Measurements from ENCODE around the gene RCL1. TPM values are rescaled to one million over a fixed set of nuclear protein-coding genes. Genes with fewer than 3 reads are reported as not detected.
"Not testable (repeated sequence)": the region's sequence is repeated elsewhere in the genome, so short reads cannot be mapped to it uniquely, and the experiment has no call there.

Gene RCL1
- total and polyA plus RNA-seq, 2 donors (not counting 1 experiment from before 2014, with no cell fraction given): 10.5 to 21.7 TPM

DNA sequence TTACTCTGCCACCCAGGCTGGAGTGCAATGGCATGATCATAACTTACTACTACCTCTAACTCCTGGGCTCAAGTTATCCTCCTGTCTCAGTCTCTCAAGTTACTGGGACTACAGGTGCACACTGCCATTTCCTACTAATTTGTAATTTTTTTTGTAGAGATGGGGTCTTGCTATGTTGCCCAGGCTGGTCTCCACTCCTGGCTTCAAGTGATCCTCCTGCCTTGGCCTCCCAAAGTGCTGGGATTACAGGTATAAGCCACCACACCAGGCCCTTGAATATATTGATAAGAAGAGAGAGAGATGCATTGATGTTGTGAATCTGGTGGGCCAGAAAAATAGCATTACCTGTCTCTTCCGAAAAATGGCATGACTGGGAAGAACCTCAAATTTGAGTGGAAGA is 21.0 kb upstream of the RCL1 start:
- no peak overlapping the region for H3K4me3 Mint-ChIP-seq
- H3K27ac Mint-ChIP-seq: no peak overlapping the region
- intact Hi-C loops (cut with micrococcal nuclease): no loop called here
- H3K9me3 ChIP-seq (ENCODE audit: control extremely low read depth in 1 of 3, control insufficient read depth in 2 of 3, insufficient read depth in 1 of 3, low read length in 2 of 3): peaks cover 0 to 4% (median 0%) of the 10 kb centered on the region in 3 donors
- no peak overlapping the region for H3K4me2 ChIP-seq (replicated peaks; ENCODE audit: low read depth, low read length, poor library complexity, severe bottlenecking)
- POLR2A ChIA-PET: no interaction called here
- TF ChIP-seq, protein P1, sequence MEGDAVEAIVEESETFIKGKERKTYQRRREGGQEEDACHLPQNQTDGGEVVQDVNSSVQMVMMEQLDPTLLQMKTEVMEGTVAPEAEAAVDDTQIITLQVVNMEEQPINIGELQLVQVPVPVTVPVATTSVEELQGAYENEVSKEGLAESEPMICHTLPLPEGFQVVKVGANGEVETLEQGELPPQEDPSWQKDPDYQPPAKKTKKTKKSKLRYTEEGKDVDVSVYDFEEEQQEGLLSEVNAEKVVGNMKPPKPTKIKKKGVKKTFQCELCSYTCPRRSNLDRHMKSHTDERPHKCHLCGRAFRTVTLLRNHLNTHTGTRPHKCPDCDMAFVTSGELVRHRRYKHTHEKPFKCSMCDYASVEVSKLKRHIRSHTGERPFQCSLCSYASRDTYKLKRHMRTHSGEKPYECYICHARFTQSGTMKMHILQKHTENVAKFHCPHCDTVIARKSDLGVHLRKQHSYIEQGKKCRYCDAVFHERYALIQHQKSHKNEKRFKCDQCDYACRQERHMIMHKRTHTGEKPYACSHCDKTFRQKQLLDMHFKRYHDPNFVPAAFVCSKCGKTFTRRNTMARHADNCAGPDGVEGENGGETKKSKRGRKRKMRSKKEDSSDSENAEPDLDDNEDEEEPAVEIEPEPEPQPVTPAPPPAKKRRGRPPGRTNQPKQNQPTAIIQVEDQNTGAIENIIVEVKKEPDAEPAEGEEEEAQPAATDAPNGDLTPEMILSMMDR (IDR thresholded peaks at IDR 0.05): no peak
- no peak for TF ChIP-seq EZH2 (IDR thresholded peaks at IDR 0.05; ENCODE audit: borderline replicate concordance, insufficient read depth, low read depth, low read length, poor library complexity, severe bottlenecking)
- H2AFZ ChIP-seq (ENCODE audit: insufficient read depth, low read depth, low read length, poor library complexity, severe bottlenecking): no peak overlapping the region
- H3K36me3 ChIP-seq (replicated peaks in 1 of 2; ENCODE audit: control extremely low read depth in 1 of 2, control insufficient read depth in 1 of 2, extremely low read depth in 1 of 2, insufficient read depth in 2 of 2, low read length in 1 of 2): no peaks in the 10 kb centered on the region
- H3K4me1 ChIP-seq (ENCODE audit: control insufficient read depth in 2 of 2, insufficient read depth in 2 of 2, low read length in 2 of 2): no peaks in the 10 kb centered on the region
- H3K9ac ChIP-seq (ENCODE audit: low read length): no peak overlapping the region
- H3K4me1 Mint-ChIP-seq: no peaks in the 10 kb centered on the region
- H3K79me2 ChIP-seq (ENCODE audit: control insufficient read depth, insufficient read depth, low read length): no peaks in the 10 kb centered on the region
- H3K9me3 Mint-ChIP-seq (ENCODE audit: insufficient read depth): no peaks in the 10 kb centered on the region
- H3K4me3 ChIP-seq (ENCODE audit: control extremely low read depth in 1 of 5, extremely low read depth in 1 of 5, insufficient read depth in 1 of 5, low read depth in 2 of 5, low read length in 4 of 5): no peak overlapping the region
- no peak for ATAC-seq (ENCODE audit: low read depth)
- DNase-seq: no peak
- no peak overlapping the region for H3K27ac ChIP-seq (ENCODE audit: low read length in 2 of 2)
- no peaks in the 10 kb centered on the region for H4K20me1 ChIP-seq (ENCODE audit: control insufficient read depth, insufficient read depth, low read length, poor library complexity, severe bottlenecking)
- CTCF ChIA-PET: interaction anchor here (1.1 to 1.4 kb wide), 2 partner anchors 12 to 15 kb away, joined by 4 read pairs; no protein-coding TSS in a partner anchor
- H3K27me3 Mint-ChIP-seq: peaks cover 2% of the 10 kb centered on the region
- H3K27me3 ChIP-seq (replicated peaks in 1 of 4; ENCODE audit: control extremely low read depth in 1 of 4, control insufficient read depth in 3 of 4, insufficient read depth in 4 of 4, low read length in 3 of 4): no peaks in the 10 kb centered on the region
- WGBS (ENCODE audit: insufficient coverage): 100% methylated on average over 1 of the region's 1 CpG

DNA sequence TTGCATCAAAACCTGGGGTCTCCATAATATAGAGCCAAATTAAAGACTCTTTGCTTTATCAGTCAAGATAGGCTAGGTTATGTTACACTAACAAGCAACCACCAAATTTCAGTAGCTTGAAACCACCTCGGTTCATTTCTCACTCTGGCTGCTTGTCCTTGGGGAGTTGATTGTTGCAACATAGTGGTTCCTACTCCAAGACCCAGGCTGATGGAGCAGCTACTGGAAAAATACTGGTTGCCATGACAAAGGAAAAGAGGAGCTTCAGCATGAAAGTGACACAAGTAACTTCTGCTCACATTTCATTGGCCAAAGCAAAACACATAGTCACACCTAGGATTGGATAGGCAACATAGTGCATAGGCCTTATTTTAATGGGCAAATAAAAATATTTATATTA is 18.5 kb upstream of the RCL1 start:
- Mint-ChIP-seq H3K9me3 (ENCODE audit: insufficient read depth) (no peaks in the 10 kb centered on the region), H3K4me3 (no peak overlapping the region), H3K4me1 (no peaks in the 10 kb centered on the region), H3K27ac (no peak overlapping the region), H3K27me3 (peaks cover 2% of the 10 kb centered on the region)
- no peaks in the 10 kb centered on the region for H3K36me3 ChIP-seq (replicated peaks in 1 of 2; ENCODE audit: control extremely low read depth in 1 of 2, control insufficient read depth in 1 of 2, extremely low read depth in 1 of 2, insufficient read depth in 2 of 2, low read length in 1 of 2)
- no peaks in the 10 kb centered on the region for H3K27me3 ChIP-seq (replicated peaks in 1 of 4; ENCODE audit: control extremely low read depth in 1 of 4, control insufficient read depth in 3 of 4, insufficient read depth in 4 of 4, low read length in 3 of 4)
- ChIA-PET POLR2A (no interaction called here), CTCF (interaction anchor here (0.6 kb wide), 1 partner anchor 14 kb away, joined by 3 read pairs; no protein-coding TSS in a partner anchor)
- H3K9ac ChIP-seq (ENCODE audit: low read length): no peak overlapping the region
- H4K20me1 ChIP-seq (ENCODE audit: control insufficient read depth, insufficient read depth, low read length, poor library complexity, severe bottlenecking): no peaks in the 10 kb centered on the region
- H3K9me3 ChIP-seq (ENCODE audit: control extremely low read depth in 1 of 3, control insufficient read depth in 2 of 3, insufficient read depth in 1 of 3, low read length in 2 of 3): peaks cover 0 to 4% (median 0%) of the 10 kb centered on the region in 3 donors
- ATAC-seq (ENCODE audit: low read depth) (no peak), DNase-seq (no peak)
- H3K79me2 ChIP-seq (ENCODE audit: control insufficient read depth, insufficient read depth, low read length): no peaks in the 10 kb centered on the region
- H2AFZ ChIP-seq (ENCODE audit: insufficient read depth, low read depth, low read length, poor library complexity, severe bottlenecking): no peak overlapping the region
- no peak overlapping the region for H3K4me2 ChIP-seq (replicated peaks; ENCODE audit: low read depth, low read length, poor library complexity, severe bottlenecking)
- no CpG with 5 or more reads among the region's 1 CpG for WGBS (ENCODE audit: insufficient coverage)
- TF ChIP-seq, protein P1 (IDR thresholded peaks at IDR 0.05): no peak
- no peak for TF ChIP-seq EZH2 (IDR thresholded peaks at IDR 0.05; ENCODE audit: borderline replicate concordance, insufficient read depth, low read depth, low read length, poor library complexity, severe bottlenecking)
- H3K4me3 ChIP-seq (ENCODE audit: control extremely low read depth in 1 of 5, extremely low read depth in 1 of 5, insufficient read depth in 1 of 5, low read depth in 2 of 5, low read length in 4 of 5): no peak overlapping the region
- no peak overlapping the region for H3K27ac ChIP-seq (ENCODE audit: low read length in 2 of 2)
- intact Hi-C loops (cut with micrococcal nuclease): no loop called here
- H3K4me1 ChIP-seq (ENCODE audit: control insufficient read depth in 2 of 2, insufficient read depth in 2 of 2, low read length in 2 of 2): no peaks in the 10 kb centered on the region

DNA sequence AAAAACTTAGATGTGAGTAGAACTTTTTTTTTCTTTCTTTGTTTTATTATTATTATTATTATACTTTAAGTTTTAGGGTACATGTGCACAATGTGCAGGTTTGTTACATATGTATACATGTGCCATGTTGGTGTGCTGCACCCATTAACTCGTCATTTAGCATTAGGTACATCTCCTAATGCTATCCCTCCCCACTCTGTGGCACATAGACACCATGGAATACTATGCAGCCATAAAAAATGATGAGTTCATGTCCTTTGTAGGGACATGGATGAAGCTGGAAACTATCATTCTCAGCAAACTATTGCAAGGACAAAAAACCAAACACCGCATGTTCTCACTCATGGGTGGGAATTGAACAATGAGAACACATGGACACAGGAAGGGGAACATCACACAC is 17.8 kb upstream of the RCL1 start:
- intact Hi-C loops (cut with micrococcal nuclease); CTCF ChIA-PET; POLR2A ChIA-PET; H4K20me1 ChIP-seq (ENCODE audit: control insufficient read depth, insufficient read depth, low read length, poor library complexity, severe bottlenecking); H3K9ac ChIP-seq (ENCODE audit: low read length); H3K79me2 ChIP-seq (ENCODE audit: control insufficient read depth, insufficient read depth, low read length); H3K4me2 ChIP-seq (replicated peaks; ENCODE audit: low read depth, low read length, poor library complexity, severe bottlenecking); H3K27me3 ChIP-seq (replicated peaks in 1 of 4; ENCODE audit: control extremely low read depth in 1 of 4, control insufficient read depth in 3 of 4, insufficient read depth in 4 of 4, low read length in 3 of 4); H3K9me3 Mint-ChIP-seq (ENCODE audit: insufficient read depth); ATAC-seq (ENCODE audit: low read depth); H3K27ac Mint-ChIP-seq; H3K27me3 Mint-ChIP-seq; H3K4me3 ChIP-seq (ENCODE audit: control extremely low read depth in 1 of 5, extremely low read depth in 1 of 5, insufficient read depth in 1 of 5, low read depth in 2 of 5, low read length in 4 of 5); H3K36me3 ChIP-seq (replicated peaks in 1 of 2; ENCODE audit: control extremely low read depth in 1 of 2, control insufficient read depth in 1 of 2, extremely low read depth in 1 of 2, insufficient read depth in 2 of 2, low read length in 1 of 2); H3K9me3 ChIP-seq (ENCODE audit: control extremely low read depth in 1 of 3, control insufficient read depth in 2 of 3, insufficient read depth in 1 of 3, low read length in 2 of 3); H3K4me1 ChIP-seq (ENCODE audit: control insufficient read depth in 2 of 2, insufficient read depth in 2 of 2, low read length in 2 of 2); H2AFZ ChIP-seq (ENCODE audit: insufficient read depth, low read depth, low read length, poor library complexity, severe bottlenecking); DNase-seq; H3K4me1 Mint-ChIP-seq; H3K4me3 Mint-ChIP-seq; H3K27ac ChIP-seq (ENCODE audit: low read length in 2 of 2): not testable (repeated sequence)
- WGBS (ENCODE audit: insufficient coverage): no CpG with 5 or more reads among the region's 2 CpGs

Data from B cell (primary cell).